Retinal pigment epithelial cell (primary cell): ENCODE measurements around the gene PRKAG2.

ENCODE experiments used
- DNase-seq: peaks from one replicate; pipeline ENCODE4 v3.0.0-alpha.2; 2010; ENCODE audit warnings: low read depth
- H3K4me3 ChIP-seq: 2 replicates; pipeline ENCODE4 v1.5.1; 2011; ENCODE audit warnings: mild to moderate bottlenecking, low read length, control low read depth, moderate library complexity
- TF ChIP-seq, protein P1 (sequence below): conservative IDR thresholded peaks from 2 replicates; pipeline ENCODE4 v1.5.1; 2011; ENCODE audit warnings: low read depth, low read length, control low read depth, inconsistent platforms

PRKAG2 gene

DNA sequence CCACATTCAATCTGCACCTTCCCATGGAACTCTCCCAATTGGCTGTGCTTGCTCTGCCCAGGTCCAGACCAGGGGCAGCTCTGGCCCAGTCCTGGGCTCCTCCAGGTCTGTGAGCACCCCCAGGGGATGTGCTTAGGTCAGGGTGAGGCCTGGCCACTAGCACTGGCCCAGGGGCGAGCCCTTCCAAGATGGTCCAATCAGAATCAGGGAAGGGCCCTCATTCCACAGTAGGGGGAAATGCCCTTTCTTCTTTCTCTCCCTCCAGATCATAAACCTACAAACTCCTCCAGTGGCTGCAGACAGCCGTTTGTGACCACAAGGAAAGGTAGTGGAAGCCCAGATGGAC, 157.0 kb downstream of the PRKAG2 start:
- TF ChIP-seq, protein P1, sequence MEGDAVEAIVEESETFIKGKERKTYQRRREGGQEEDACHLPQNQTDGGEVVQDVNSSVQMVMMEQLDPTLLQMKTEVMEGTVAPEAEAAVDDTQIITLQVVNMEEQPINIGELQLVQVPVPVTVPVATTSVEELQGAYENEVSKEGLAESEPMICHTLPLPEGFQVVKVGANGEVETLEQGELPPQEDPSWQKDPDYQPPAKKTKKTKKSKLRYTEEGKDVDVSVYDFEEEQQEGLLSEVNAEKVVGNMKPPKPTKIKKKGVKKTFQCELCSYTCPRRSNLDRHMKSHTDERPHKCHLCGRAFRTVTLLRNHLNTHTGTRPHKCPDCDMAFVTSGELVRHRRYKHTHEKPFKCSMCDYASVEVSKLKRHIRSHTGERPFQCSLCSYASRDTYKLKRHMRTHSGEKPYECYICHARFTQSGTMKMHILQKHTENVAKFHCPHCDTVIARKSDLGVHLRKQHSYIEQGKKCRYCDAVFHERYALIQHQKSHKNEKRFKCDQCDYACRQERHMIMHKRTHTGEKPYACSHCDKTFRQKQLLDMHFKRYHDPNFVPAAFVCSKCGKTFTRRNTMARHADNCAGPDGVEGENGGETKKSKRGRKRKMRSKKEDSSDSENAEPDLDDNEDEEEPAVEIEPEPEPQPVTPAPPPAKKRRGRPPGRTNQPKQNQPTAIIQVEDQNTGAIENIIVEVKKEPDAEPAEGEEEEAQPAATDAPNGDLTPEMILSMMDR: no peak
- no peak for DNase-seq
- no peak overlapping the region for H3K4me3 ChIP-seq

DNA sequence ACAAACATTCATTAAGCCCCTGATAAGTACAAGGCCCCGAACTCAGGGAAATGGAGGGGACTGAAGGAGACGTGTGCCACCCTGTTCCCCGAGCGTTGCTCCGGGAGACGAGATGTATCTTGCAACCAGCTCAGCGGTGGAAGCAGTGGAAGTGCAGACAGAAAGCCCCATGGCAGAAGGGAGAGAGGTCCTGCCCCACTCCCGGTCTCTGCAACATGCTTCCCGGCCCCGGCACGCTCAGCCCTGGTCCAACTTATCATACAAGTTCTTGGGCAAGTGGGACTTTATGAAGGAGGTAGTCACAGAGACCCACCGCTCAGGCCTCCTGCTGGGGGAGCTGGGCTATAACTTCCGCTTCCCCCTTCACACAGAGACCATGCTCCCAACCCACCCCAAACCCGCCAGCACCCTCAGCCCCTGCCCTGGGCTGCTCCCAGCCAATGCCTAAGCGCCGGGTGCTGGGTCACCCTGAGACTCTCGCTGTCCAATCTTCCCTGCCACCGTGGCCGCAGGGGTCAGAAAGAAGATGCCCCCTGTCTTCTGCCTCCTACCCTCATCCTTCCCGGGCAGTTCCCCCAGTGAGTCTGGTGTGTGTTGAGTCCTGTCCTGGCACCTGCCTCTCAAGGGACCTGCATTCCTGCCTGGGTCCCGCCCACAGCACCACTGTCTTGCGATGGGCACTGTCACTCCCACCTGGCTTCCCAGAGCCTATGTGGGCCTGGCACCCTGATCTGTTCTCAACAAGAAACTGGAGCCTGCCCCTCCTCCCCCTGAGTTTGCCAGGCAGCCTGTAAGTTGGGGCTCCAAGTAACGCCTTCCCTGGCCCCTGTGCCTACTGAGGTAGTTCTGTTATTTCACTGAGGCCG, 157.7 kb downstream of the PRKAG2 start:
- TF ChIP-seq, protein P1: no peak
- no peak overlapping the region for H3K4me3 ChIP-seq
- DNase-seq: no peak

DNA sequence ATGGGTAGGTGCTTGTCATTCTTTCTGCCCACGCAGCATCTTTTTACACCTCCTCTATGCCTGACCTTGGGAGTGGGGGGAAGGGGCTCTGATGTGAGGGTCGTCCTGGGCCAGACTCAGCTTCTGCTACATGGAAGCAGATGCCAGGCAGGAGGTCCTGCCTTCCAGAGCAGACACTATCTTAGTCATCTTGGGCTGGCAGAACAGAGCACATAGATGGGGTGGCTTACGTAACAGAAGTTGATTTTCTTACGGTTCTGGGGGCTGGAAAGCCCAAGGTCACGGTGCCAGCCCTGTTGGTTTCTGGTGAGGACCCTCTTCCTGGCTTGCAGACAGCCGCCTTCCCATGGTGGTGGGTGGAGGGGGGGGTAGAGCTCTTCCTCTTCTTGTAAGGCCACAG, 159.0 kb downstream of the PRKAG2 start:
- DNase-seq: no peak
- no peak overlapping the region for H3K4me3 ChIP-seq
- TF ChIP-seq, protein P1: no peak

DNA sequence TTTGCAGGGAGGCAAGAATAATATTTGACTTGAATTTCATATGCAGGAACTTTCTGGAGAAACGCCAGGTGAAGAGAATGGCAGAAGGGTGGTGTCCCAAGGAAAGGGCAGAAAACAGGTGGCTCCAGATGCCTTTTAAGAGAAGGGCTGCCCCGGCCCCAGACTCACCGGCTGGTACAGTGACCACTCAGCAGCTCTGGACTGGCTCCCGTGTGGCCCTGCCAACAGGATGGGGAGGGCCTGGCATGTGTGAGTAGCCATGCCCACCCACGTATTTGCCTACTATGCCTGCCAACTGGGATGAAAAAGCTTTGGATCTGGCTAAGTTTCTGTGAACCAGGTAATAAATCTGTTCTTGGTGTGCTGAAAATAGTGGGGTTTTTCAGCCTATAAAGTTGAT, 159.5 kb downstream of the PRKAG2 start:
- no peak overlapping the region for H3K4me3 ChIP-seq
- TF ChIP-seq, protein P1: no peak
- DNase-seq: no peak

DNA sequence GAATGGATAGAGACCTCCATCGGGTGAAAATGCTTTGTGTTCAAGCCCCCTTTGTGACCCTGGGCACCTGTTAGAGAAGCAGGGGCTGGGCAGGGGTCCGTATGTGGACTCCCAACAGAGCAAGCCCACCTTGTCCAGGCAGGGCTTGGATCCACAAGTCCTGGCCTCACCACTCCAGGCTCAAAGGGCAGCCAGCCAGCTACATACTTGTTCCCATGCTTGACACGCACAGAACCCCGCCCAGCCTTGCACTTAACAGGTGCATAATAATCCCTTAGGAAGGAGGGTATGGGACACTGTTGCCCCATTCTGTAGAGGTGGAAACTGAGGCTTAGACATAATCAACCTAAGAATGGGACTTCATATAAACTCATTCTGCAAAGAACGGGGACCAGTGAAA, 160.6 kb downstream of the PRKAG2 start:
- TF ChIP-seq, protein P1: no peak
- DNase-seq: no peak
- no peak overlapping the region for H3K4me3 ChIP-seq

DNA sequence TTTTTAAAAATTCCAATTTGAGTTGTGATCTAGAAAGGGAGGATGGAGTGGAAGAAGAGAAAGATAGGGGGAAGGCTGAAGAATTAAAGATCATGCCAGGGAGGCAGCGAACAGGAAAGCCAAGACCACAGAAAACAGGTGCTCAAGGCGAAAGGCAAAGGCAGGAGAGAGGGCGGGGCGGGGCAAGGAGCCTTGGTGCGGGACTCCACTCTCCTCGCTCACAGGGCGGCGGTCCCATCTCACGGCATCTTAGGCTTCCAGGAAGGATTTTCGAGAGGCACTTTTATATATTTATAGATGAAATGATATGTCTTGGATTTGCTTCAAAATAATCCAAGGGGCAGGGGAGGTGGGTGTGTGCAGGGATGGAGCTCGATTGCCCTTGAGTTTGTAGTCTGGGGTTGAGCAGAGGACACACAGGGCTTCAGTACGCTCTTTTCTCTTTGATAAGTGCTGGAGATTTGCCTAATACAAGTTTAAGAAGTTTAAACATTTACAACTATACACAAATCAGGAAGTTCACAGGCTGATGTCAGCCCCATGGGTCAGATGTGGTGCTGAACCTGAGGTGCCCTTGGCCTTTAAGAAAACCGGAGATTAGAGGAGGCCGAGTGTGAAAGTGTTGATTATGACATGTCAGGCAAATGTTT, 161.1 kb downstream of the PRKAG2 start:
- no peak for DNase-seq
- TF ChIP-seq, protein P1: no peak
- H3K4me3 ChIP-seq: no peak overlapping the region

DNA sequence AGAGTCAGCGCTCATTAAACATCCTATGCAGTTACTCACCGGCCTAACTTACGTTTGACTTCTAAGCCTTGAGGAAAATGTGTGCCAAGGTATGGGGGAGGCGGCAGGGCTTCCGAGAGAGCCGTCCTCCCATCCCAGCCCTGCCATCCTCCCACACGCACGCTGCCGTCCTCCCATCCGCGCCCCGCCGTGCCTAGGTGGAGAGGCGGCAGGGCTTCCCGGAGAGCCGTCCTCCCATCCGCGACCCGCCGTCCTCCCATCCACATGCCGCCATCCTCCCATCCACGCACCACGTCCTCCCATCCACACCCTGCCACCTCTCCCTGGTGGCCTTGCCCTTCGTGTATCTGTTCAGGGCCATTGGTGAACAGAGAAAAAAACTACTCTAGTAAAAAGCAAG, 162.7 kb downstream of the PRKAG2 start:
- no peak overlapping the region for H3K4me3 ChIP-seq
- DNase-seq: no peak
- TF ChIP-seq, protein P1: no peak
